Astrocyte of the cerebellum (primary cell): ENCODE measurements around the gene THAP11.
A peak's percentile ranks its signal among the peaks of the same experiment; 100 is the strongest.

Experiments used
- DNase-seq: peaks from one replicate; pipeline ENCODE4 v3.0.0-alpha.2; 2011; ENCODE audit warnings: low read depth
- H3K4me3 ChIP-seq: 2 replicates; pipeline ENCODE4 v1.5.1; 2011; ENCODE audit warnings: mild to moderate bottlenecking, low read depth, low read length, moderate library complexity
- in situ Hi-C: cut with HindIII; loops from 2 replicates; pipeline ENCODE4 v1.10.0; 2017; ENCODE audit warnings: low sequenced_read_pairs
- TF ChIP-seq, protein P1 (sequence below): IDR thresholded peaks from 2 replicates; pipeline ENCODE4 v1.5.1; 2012; ENCODE audit warnings: low read length, low read depth, moderate library complexity, mild to moderate bottlenecking; ENCODE audit errors: missing control alignments

Gene THAP11

DNA sequence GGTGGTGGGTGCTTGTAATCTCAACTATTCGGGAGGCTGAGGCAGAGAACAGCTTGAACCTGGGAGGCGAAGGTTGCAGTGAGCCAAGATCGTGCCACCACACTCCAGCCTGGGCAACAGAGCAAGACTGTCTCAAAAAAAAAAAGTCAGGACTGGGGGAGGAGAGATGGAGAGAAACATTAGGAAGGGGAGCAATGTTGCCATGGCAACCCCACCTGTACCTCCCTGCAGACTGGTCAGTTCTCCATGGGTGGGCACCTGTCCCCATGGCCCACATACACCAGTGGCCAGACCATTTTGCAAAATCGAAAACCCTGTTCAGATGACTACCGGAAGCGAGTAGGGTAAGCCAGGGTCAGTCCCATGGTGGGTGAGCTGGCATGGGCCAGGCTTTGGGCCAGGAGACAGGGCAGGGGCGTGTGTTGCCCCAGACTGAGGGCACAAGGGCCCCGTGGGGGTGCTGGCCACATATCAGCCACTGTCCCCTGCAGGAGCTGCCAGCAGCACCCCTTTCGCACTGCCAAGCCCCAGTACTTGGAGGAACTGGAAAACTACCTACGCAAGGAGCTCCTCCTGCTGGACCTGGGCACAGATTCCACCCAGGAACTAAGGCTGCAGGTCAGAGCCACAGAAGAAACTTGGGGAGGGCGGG lies 21.4 kb upstream of the THAP11 start:
- in situ Hi-C loops: loop anchor here (5.0 kb wide), 3 partner anchors 42 to 103 kb away; partner anchors contain the start of gene GFOD2
- no peak overlapping the region for H3K4me3 ChIP-seq
- TF ChIP-seq, protein P1, sequence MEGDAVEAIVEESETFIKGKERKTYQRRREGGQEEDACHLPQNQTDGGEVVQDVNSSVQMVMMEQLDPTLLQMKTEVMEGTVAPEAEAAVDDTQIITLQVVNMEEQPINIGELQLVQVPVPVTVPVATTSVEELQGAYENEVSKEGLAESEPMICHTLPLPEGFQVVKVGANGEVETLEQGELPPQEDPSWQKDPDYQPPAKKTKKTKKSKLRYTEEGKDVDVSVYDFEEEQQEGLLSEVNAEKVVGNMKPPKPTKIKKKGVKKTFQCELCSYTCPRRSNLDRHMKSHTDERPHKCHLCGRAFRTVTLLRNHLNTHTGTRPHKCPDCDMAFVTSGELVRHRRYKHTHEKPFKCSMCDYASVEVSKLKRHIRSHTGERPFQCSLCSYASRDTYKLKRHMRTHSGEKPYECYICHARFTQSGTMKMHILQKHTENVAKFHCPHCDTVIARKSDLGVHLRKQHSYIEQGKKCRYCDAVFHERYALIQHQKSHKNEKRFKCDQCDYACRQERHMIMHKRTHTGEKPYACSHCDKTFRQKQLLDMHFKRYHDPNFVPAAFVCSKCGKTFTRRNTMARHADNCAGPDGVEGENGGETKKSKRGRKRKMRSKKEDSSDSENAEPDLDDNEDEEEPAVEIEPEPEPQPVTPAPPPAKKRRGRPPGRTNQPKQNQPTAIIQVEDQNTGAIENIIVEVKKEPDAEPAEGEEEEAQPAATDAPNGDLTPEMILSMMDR: no peak
- no peak for DNase-seq

DNA sequence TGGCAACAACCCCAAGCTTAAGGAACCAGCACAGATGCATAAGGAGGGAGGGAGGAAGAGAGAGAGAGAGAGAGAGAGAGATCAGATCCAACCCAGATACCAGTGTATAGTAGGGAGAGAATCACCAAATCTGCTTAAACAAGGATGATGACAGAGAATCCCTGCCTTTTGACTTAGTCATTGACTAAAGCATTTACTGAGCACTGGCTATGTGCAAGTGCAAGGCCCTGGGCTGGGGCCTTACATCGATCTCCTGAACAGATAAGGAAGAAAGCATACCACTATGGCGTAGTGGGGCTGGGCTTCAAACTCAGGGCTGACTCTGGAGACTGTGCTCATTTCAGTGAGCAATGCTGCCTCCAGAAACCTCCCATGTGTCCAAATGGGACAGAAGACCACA lies 19.6 kb upstream of the THAP11 start:
- TF ChIP-seq, protein P1: no peak
- no peak for DNase-seq
- H3K4me3 ChIP-seq: no peak overlapping the region
- in situ Hi-C loops: loop anchor here (5.0 kb wide), 3 partner anchors 40 to 105 kb away; partner anchors contain the start of gene GFOD2

DNA sequence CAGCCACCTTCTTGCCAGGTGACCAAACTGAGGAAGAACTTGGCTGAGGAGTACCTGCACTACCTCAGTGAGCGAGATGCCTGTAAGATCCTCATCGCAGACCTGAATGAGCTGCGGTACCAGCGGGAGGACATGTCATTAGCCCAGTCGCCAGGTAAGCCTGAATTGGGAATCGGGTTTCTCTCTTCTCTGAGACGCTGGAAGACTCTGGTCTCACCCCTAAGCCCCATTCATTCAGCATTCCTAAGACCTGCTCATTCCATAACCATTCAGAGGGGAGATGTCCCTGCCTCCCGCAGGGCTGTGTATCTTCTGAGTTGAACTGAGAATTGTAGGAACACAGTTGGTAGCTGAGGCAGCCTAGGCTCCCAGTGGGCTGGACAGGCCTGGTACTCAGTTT lies 17.0 kb upstream of the THAP11 start:
- TF ChIP-seq, protein P1: no peak
- H3K4me3 ChIP-seq: no peak overlapping the region
- no peak for DNase-seq
- in situ Hi-C loops: no loop called here

DNA sequence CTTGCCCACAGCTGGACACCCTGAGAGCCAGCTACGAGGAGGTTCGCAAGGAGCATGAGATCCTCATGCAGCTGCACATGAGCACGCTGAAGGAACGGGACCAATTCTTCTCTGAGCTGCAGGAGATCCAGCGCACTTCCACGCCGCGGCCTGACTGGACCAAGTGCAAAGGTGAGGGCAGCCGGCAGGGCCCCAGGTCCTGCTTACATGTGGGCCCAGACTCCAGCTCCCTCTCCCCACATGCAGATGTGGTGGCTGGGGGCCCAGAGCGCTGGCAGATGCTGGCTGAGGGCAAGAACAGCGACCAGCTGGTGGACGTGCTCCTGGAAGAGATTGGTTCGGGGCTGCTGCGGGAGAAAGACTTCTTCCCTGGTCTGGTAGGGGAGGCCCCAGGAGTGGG lies 16.2 kb upstream of the THAP11 start:
- in situ Hi-C loops: no loop called here
- TF ChIP-seq, protein P1: no peak
- DNase-seq: no peak
- H3K4me3 ChIP-seq: no peak overlapping the region

DNA sequence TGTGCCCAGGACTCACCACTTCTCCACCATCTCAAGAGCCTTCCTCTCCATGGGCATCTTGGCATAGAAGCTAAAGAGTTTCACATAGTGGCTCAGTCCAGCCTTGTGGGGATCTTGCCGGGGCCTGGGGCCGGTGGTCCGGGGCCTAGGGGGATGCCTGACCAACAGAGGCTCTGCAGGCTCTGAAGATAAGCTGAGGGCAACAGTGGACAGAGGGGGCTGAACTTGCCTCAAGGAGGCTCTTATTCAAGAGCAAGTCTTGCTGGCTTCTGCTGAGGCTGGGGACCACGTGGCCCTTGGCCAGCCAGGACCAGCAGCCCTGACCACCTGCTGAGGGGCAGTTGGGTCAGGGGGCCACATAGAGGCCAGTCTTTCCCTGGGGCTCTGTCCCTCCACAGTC lies 13.5 kb upstream of the THAP11 start:
- H3K4me3 ChIP-seq: no peak overlapping the region
- DNase-seq: no peak
- TF ChIP-seq, protein P1: no peak
- in situ Hi-C loops: no loop called here

DNA sequence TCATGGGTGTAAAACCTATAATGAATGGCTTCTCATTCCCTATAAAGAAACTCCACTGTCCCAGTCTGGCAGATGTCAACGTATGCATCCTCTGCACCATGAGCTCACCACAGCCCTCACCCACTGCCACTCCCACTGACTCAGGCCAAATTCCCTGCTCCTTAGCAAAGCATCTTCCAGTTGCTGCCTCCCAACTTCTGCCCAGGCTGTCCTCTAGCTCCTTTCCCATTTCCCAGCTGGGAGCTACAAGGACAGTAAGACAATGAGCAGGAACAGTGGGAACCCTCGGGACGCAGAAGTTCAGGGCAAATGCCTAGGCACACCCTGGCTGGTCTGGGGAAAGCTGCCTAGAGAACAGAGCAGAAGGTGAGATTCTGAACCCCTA lies 9.1 kb upstream of the THAP11 start:
- in situ Hi-C loops: no loop called here
- peak overlapping the region; percentile 82 for H3K4me3 ChIP-seq
- TF ChIP-seq, protein P1: no peak
- no peak for DNase-seq
